IMR-90 (cell line): ENCODE measurements around the gene NPHP4. TPM values are rescaled to one million over a fixed set of nuclear protein-coding genes. Genes with fewer than 3 reads are reported as not detected.

ENCODE experiments used
- ATAC-seq: fragments of 200-7000 bp; cut with Tn5 transposase; 2 replicates; pipeline ENCODE4 v1.9.1; 2020; ENCODE audit warnings: low read depth, mild to moderate bottlenecking, moderate library complexity
- BruUV-seq: library from RNA; stranded (reverse); fragments of 400-500 nt; replicated peaks from 2 replicates; lab custom pipeline; 2021; lab: Mats Ljungman, UMichigan
- CTCF ChIA-PET: fragments of 300-600 bp; formaldehyde crosslinking; extraction: SDS; loops from one replicate; lab custom pipeline; 2021; ENCODE audit warnings: antibody characterized with exemption; lab: Yijun Ruan, JAX
- POLR2A ChIA-PET: fragments of 300-600 bp; sonication (Branson Sonifier 250); formaldehyde crosslinking; loops from one replicate; lab custom pipeline; 2022; ENCODE audit warnings: antibody characterized with exemption; ENCODE audit not compliant: unreplicated experiment; lab: Charles Lee
- DNase-seq: peaks from one replicate; pipeline ENCODE4 v3.0.0; 2013
- H2AFZ ChIP-seq: replicated peaks from 2 replicates; pipeline ENCODE3; 2013; ENCODE audit warnings: low read length, mild to moderate bottlenecking; ENCODE audit not compliant: poor library complexity
- H2AK5ac ChIP-seq: 2 replicates; pipeline ENCODE4 v1.6.1; 2013; ENCODE audit warnings: low read depth, low read length, inconsistent platforms
- H2AK9ac ChIP-seq: replicated peaks from 2 replicates; pipeline ENCODE3; 2013; ENCODE audit warnings: mild to moderate bottlenecking, low read depth, low read length, moderate library complexity; ENCODE audit not compliant: poor library complexity
- H2BK120ac ChIP-seq: 2 replicates; pipeline ENCODE4 v1.6.1; 2013; ENCODE audit warnings: low read depth, low read length, inconsistent platforms
- H2BK15ac ChIP-seq: 3 replicates; pipeline ENCODE4 v1.6.1; 2013; ENCODE audit warnings: low read depth, low read length, inconsistent platforms
- H2BK20ac ChIP-seq: 2 replicates; pipeline ENCODE4 v1.6.1; 2013; ENCODE audit warnings: low read depth, mild to moderate bottlenecking, inconsistent platforms, low read length, moderate library complexity
- H2BK5ac ChIP-seq: 2 replicates; pipeline ENCODE4 v1.6.1; 2013; ENCODE audit warnings: mild to moderate bottlenecking, low read depth, low read length, inconsistent platforms; ENCODE audit not compliant: poor library complexity, severe bottlenecking
- H3K14ac ChIP-seq: replicated peaks from 2 replicates; pipeline ENCODE4 v1.6.1; 2013; ENCODE audit warnings: low read depth, low read length, inconsistent platforms
- H3K18ac ChIP-seq: 2 replicates; pipeline ENCODE4 v1.6.1; 2013; ENCODE audit warnings: low read depth, low read length, control low read depth
- H3K23ac ChIP-seq: 2 replicates; pipeline ENCODE4 v1.6.1; 2013; ENCODE audit warnings: low read depth, low read length, inconsistent platforms
- H3K27ac ChIP-seq: 2 replicates; pipeline ENCODE4 v1.5.1; 2013; ENCODE audit warnings: mild to moderate bottlenecking, control low read depth, low read length; ENCODE audit not compliant: insufficient read depth
- H3K27me3 ChIP-seq: 2 replicates; pipeline ENCODE4 v1.6.1; 2013; ENCODE audit warnings: low read length; ENCODE audit not compliant: control insufficient read depth, insufficient read depth
- H3K36me3 ChIP-seq: 2 replicates; pipeline ENCODE4 v1.6.1; 2013; ENCODE audit warnings: low read length, mixed read lengths; ENCODE audit not compliant: control insufficient read depth, insufficient read depth
- H3K4ac ChIP-seq: 2 replicates; pipeline ENCODE4 v1.6.1; 2013; ENCODE audit warnings: low read depth, low read length, inconsistent platforms
- H3K4me1 ChIP-seq: 2 replicates; pipeline ENCODE4 v1.6.1; 2013; ENCODE audit warnings: low read length, mixed read lengths; ENCODE audit not compliant: control insufficient read depth, insufficient read depth
- H3K4me2 ChIP-seq: 2 replicates; pipeline ENCODE4 v1.6.1; 2013; ENCODE audit warnings: low read depth, mild to moderate bottlenecking, control low read depth, low read length, moderate library complexity
- H3K4me3 ChIP-seq: 2 replicates; pipeline ENCODE4 v1.5.1; 2013; ENCODE audit warnings: low read depth, mild to moderate bottlenecking, control low read depth, low read length, moderate library complexity; ENCODE audit not compliant: insufficient read depth
- H3K56ac ChIP-seq: 2 replicates; pipeline ENCODE4 v1.6.1; 2013; ENCODE audit warnings: low read length, inconsistent platforms; ENCODE audit not compliant: insufficient read depth; ENCODE audit errors: extremely low read depth
- H3K79me1 ChIP-seq, 2 experiments: 2 replicates each; pipeline ENCODE4 v1.6.1; 2013; ENCODE audit warnings: low read length in 2 of 2, inconsistent platforms in 1 of 2, low read depth in 1 of 2
- H3K9ac ChIP-seq: 2 replicates; pipeline ENCODE4 v1.6.1; 2013; ENCODE audit warnings: low read depth, low read length, control low read depth
- H3K9me1 ChIP-seq: 2 replicates; pipeline ENCODE4 v1.6.1; 2013; ENCODE audit warnings: low read length, inconsistent platforms; ENCODE audit not compliant: insufficient read depth
- H3K9me3 ChIP-seq: 2 replicates; pipeline ENCODE4 v1.6.1; 2013; ENCODE audit warnings: low read length; ENCODE audit not compliant: control insufficient read depth, insufficient read depth
- H4K20me1 ChIP-seq: 2 replicates; pipeline ENCODE4 v1.6.1; 2013; ENCODE audit warnings: low read length, inconsistent platforms; ENCODE audit not compliant: insufficient read depth
- H4K5ac ChIP-seq: 2 replicates; pipeline ENCODE4 v1.6.1; 2013; ENCODE audit warnings: mild to moderate bottlenecking, low read depth, low read length, control low read depth
- H4K8ac ChIP-seq, 2 experiments: 2 replicates each; pipeline ENCODE4 v1.6.1; 2013; ENCODE audit warnings: low read depth in 2 of 2, low read length in 2 of 2, control low read depth in 1 of 2, inconsistent platforms in 1 of 2
- H4K91ac ChIP-seq: 2 replicates; pipeline ENCODE4 v1.6.1; 2013; ENCODE audit warnings: low read depth, low read length, inconsistent platforms; ENCODE audit not compliant: insufficient read depth
- BHLHE40 ChIP-seq: fragments of 150-350 bp; IDR thresholded peaks from 2 replicates; pipeline ENCODE4 v1.6.1; 2016; ENCODE audit warnings: mild to moderate bottlenecking, low read depth, low read length
- CTCF ChIP-seq: conservative IDR thresholded peaks from 2 replicates; pipeline ENCODE4 v1.5.1; 2012; ENCODE audit warnings: mild to moderate bottlenecking, low read depth, low read length, improper control_type of control experiment
- ELK1 ChIP-seq: fragments of 150-350 bp; IDR thresholded peaks from 2 replicates; pipeline ENCODE4 v1.6.1; 2016; ENCODE audit warnings: low read depth, mild to moderate bottlenecking, low read length, moderate library complexity, borderline replicate concordance
- MXI1 ChIP-seq: IDR thresholded peaks from 2 replicates; pipeline ENCODE4 v1.6.1; 2012; ENCODE audit warnings: low read depth, mild to moderate bottlenecking, low read length, moderate library complexity, borderline replicate concordance
- NFE2L2 ChIP-seq: fragments of 150-350 bp; IDR thresholded peaks from 2 replicates; pipeline ENCODE4 v1.6.1; 2016; ENCODE audit warnings: low read depth, mild to moderate bottlenecking, low read length
- POLR2A ChIP-seq: IDR thresholded peaks from 2 replicates; pipeline ENCODE4 v1.6.1; 2012; ENCODE audit warnings: mild to moderate bottlenecking, low read depth, low read length
- RAD21 ChIP-seq: IDR thresholded peaks from 2 replicates; pipeline ENCODE4 v1.6.1; 2012; ENCODE audit warnings: low read length, improper control_type of control experiment
- SMC3 ChIP-seq: fragments of 150-350 bp; IDR thresholded peaks from 2 replicates; pipeline ENCODE4 v1.6.1; 2016; ENCODE audit warnings: low read depth, mild to moderate bottlenecking, antibody characterized with exemption, low read length, moderate library complexity
- WGBS, 2 experiments: methylation state at CpG; one replicate each; pipeline versions ENCODE4 v1.1.5 to v1.1.7; 2013; ENCODE audit warnings: missing lambda C conversion rate in 2 of 2; ENCODE audit not compliant: insufficient read length in 1 of 2; ENCODE audit errors: extremely low coverage in 2 of 2; 5-methylcytosine and 5-hydroxymethylcytosine counted together
- dilution Hi-C: fragments of 300-500 bp; cut with HindIII; formaldehyde crosslinking; loops from one replicate; pipeline ENCODE4 v1.14.3; 2018; ENCODE audit warnings: low sequenced_read_pairs; ENCODE audit not compliant: unreplicated experiment
- in situ Hi-C: fragments of 300-500 bp; cut with MboI; formaldehyde crosslinking; loops from 3 replicates; pipeline ENCODE4 v1.14.3; 2019; ENCODE audit warnings: low sequenced_read_pairs, inconsistent platforms, mixed read lengths
- intact Hi-C: fragments of 100-400 bp; cut with micrococcal nuclease; formaldehyde crosslinking; loops from 2 replicates; pipeline ENCODE4 v1.10.0; 2022
- polyA plus RNA-seq, 3 experiments: library from polyadenylated mRNA; depleted of rRNA; stranded (reverse); fragments of >200 nt; gene quantifications; 2 replicates each; pipeline ENCODE4 v1.2.3, GENCODE V29; 2012; ENCODE audit warnings: low replicate concordance in 1 of 3
- total RNA-seq: library from RNA; depleted of rRNA; stranded (reverse); fragments of >200 nt; gene quantifications from 2 replicates; pipeline ENCODE4 v1.2.3, GENCODE V29; 2012

NPHP4 gene
- total and polyA plus RNA-seq, 2 of the 4 experiments (the other 2 are of a cell fraction) = 2.0 to 5.5 TPM

GRCh38 chr1:5847013-5847659, 145.1 kb downstream of the NPHP4 start:
- Histone ChIP-seq H3K36me3 (no peaks in the 10 kb centered on the region), H2BK5ac (no peak overlapping the region), H3K9me3 (peaks cover 5% of the 10 kb centered on the region; the same call in 1 of the 2 replicates), H3K4me3 (no peak overlapping the region), H2BK120ac (no peak overlapping the region), H3K14ac (no peak overlapping the region), H3K56ac (no peak overlapping the region), H3K9ac (no peak overlapping the region), H3K18ac (no peak overlapping the region), H2BK15ac (no peak overlapping the region), H3K4me2 (no peak overlapping the region), H2AK9ac (no peak overlapping the region), H3K27ac (no peak overlapping the region), H4K8ac (no peak overlapping the region), H4K5ac (no peak overlapping the region), H4K20me1 (no peaks in the 10 kb centered on the region), H3K23ac (no peak overlapping the region), H4K91ac (no peak overlapping the region), H2AFZ (no peak overlapping the region), H2AK5ac (no peak overlapping the region), H3K9me1 (no peaks in the 10 kb centered on the region), H3K27me3 (no peaks in the 10 kb centered on the region), H3K4ac (no peak overlapping the region), H2BK20ac (no peak overlapping the region), H3K4me1 (no peaks in the 10 kb centered on the region), H3K79me1 (no peaks in the 10 kb centered on the region)
- WGBS, 2 experiments = 34% methylated on average over 9 of the region's 27 CpGs; no CpG with 5 or more reads in 1 of the 2 experiments
- intact Hi-C loops (no loop called here), in situ Hi-C loops (no loop called here), dilution Hi-C loops (no loop called here)
- no TSS peak for BruUV-seq
- ATAC-seq (peak; percentile 77), DNase-seq (peak; percentile 13)
- TF ChIP-seq MXI1 (no peak), POLR2A (no peak), BHLHE40 (no peak), RAD21 (no peak), SMC3 (no peak), ELK1 (no peak), CTCF (no peak), NFE2L2 (no peak)
- ChIA-PET CTCF (no interaction called here), POLR2A (no interaction called here)
